ENCODE data around the gene HSPB3.
"Not testable (repeated sequence)": the region's sequence is repeated elsewhere in the genome, so short reads cannot be mapped to it uniquely, and the experiment has no call there.

Gene HSPB3

DNA sequence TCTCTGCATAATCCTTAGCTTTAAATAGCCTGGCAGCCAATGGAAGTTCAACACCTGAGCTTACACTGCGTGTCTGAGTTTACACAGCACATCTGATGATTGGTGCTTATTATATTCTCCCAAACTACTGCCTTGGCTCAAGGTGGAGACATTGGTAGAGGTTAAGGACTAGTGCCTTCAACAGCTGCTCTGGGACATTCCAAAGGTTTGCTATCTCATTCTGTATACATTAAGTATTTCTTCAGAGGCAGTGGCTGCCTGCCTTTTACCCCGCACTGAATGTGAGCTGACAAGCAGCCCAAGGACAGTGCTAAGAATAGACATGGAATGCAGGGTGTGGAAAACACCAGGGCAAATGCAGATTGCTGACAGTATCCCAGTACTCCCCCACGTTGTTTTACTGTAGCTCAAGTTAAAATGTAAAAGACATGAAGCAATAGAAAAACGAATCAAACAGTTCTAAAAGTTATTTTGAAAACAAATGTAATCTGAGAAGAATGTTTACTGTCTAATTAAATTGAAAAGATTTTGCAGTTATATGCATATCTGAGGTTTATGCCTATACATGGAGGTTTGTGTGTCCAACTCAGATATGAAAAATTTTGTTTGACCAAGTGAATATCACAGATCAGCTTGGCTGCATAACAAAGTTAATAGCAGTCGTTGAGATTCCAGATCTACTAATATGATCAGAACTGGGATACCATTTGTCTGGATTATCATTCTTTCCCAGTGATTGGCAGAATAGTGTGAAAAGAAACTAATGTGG lies 1.8 kb downstream of the HSPB3 start:
- peak; percentile 79 for DNase-seq (ENCODE audit: low spot score)

DNA sequence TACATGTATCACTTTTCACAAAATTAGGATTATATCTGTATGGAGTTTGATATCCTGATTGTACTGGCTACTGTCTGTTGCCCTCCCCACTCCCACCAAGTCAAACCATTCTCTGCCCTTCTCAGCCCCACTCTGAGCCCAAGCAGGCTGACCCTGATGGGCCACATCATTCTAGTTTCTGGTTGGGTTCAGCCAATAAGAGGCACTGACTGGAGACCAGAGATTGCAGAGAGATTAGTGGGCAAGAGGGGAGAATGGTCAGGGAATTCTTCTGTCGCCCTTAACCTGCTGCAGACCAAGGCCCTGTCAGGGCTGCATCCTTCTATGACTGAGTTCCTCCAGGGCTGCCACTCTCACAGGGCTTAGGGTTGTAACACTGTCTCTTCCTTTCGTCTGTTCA lies 2.7 kb downstream of the HSPB3 start:
- DNase-seq (ENCODE audit: low spot score): no peak

DNA sequence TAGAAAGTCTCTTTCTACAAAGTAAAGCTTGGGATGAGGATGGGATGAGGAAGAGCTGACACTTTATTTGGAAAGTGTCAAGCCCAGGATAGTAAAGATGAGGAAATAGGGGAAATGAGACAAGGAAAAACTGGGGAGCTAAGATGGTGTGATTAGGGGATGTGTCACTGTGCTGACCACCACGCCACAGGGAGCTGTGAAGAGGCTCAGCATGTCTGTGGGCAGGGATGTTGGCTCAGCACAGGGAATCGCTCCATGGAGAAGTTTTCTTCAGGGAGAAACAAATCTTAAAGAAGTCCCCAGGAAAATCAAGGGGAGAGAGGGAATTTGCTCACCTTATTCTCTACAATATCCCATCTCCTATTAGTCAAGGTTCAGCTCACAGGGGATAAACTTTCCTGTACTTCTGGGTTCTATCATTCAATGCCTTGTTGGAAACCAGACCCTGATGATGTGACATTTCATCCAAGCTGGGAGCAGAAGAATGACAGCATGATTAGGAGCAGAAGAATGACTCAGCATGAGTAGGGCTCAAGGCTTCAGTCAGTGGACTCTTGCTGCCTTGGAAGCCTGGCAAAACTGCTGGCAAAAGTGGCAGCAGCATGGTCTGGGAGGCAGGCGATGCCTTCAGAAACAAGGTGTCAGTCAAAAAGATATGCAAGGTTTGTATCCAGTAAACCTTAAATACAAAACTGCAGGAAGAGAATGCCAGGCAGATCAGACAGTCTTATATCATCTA lies 4.9 kb downstream of the HSPB3 start:
- DNase-seq (ENCODE audit: low spot score): peak; percentile 48

DNA sequence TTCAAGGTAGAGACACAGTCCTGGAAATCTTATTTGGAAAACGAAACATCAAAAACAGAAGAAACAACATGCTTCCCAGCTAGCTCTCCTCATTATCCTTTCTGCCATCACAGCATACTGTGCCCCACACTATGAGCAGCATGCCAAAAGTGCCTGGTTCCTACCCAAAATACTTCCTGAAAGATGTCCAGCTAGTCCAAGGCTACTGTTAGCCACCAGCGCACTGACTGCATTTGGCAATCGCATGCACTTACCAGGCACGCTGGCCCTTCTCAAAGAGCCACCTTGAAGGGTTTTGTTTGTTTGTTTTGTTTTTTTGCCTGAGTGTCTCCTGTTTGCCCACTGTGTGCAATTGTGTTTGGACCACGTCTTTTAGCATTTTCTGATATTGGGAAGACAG lies 6.8 kb downstream of the HSPB3 start:
- no peak for DNase-seq (ENCODE audit: low spot score)

DNA sequence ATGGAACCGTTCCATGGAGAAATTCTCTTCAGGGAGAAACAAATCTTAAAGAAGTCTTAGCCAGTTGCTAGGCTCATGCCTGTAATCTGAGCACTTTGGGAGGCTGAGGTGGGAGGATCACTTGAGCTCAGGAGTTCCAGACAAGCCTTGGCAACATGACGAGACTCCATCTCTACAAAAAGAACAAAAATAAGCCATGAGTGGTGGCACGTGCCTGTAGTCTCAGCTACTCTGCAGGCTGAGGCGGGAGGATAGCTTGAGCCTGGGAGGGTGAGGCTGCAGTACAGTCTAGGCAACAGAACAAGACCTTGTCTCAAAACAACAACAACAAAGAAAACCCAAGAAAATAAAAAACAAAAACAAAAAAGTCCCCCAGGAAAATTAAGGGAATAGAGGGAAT lies 8.2 kb downstream of the HSPB3 start:
- DNase-seq (ENCODE audit: low spot score): no peak

DNA sequence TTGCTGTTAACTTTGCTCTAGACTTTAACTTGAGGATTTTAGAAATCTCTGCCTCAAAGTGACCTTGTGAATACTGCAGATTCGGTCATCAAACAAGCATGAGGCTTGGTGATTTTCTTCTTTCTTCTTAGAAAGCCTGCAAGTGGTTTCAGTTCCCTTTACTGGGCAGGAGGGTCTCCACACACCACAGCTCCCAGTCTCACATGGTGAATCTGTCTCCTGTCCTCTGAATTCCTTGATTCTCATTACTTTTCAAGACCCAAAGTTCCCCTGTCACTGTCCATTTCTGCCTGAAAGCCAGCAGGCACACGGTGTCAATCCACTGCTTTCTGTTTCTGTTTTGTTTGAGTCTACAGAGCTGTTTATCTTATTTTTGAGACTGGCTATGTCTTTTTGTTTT lies 14.1 kb downstream of the HSPB3 start:
- DNase-seq (ENCODE audit: low spot score): no peak

DNA sequence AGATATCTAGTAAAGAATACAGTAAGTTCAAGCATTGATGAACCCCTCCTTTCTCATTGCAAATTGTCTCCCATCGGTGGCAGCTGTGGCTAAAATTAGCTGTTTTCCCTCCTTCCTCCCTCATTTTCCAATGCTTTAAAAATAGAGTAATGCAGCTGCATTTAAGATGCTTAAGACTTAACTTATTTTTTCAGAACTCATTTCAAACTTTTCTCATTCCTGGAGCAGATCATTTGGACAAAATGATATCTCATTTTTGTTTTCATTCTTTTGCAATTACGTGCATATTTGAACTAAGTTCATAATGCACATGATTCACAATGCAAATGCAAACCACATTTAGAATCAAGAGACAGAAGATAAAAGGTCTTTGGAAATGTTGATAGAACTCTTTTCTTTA lies 14.6 kb downstream of the HSPB3 start:
- no peak for DNase-seq (ENCODE audit: low spot score)

DNA sequence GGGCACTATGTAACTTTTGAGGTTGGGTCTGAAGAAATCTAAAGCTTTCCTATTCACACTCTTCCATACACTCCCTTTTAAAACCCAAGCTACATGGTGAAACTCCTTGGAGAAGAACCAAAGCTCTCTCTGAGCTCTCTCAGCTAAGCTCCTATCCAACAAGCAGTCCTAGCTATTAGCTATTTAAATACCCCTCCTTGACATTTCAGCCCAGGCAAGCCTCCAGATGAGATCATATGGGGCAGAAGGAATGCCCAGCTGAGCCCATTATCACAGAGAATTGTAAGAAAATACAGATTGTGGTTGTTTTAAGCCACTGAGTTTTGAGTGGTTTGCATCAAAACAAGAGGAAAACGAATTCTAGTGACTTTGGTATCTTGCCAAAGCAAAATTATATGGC lies 15.2 kb downstream of the HSPB3 start:
- DNase-seq (ENCODE audit: low spot score): peak; percentile 57

DNA sequence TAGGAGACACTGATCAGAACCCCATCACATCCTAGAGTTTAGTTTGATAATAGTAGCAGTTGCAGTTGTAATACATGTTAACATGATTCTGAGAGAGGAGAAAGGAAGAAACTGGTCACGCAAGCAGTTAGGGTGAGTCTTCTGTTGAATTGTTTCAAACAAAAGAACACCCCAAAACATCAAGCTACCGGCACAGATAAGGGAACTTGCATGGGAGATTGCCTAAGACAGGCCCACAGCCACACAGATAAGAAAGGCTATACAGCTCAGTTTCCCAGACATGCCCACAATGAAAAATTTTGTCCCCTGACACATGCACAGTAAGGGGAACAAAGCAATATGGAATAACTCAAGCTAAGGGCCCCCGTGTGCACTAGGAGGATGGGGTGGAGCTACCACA lies 15.9 kb downstream of the HSPB3 start:
- DNase-seq (ENCODE audit: low spot score): no peak

DNA sequence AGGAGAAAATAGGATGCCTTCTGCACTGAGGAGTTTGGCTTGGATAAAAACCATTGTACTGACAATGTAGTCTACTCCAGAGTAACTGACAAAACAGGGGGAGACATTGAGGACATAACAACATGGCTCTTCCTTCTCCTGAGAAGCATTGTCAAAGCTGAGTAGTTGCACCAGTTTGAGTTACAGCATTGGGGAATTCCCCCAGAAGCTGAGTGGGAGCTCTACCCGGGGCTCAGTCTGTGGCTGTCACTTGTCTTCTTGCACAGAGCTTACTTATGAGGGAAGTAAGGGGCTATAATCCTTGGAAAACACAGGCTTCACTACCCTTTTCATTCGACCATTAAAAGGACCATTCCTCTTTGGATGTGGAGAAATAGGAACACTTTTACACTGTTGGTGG lies 21.2 kb downstream of the HSPB3 start:
- no peak for DNase-seq (ENCODE audit: low spot score)

DNA sequence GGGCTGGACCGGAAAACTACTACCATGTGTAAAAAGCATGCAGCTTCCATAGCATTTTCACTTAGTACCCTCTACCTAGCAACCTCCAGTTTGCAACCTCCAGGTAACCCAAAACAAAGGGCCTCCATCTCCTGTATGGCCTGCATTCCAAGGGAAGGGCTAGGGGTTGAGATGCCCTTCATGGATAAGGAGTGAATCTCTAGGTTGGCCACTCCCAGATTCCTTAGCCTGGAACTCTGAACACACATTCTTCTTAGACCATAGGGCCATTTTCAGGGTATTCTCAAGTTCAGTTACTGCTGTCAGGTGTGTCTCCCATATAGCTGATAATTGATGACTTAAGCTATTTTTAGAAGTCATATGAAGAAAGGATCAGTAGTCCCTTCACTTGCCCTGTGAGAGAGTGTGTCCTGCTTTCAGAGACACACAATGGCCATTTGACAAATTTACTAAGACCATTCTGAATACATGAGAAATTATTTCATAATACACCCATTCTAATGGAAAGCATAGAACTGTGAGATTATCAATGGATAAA lies 22.5 kb downstream of the HSPB3 start:
- DNase-seq (ENCODE audit: low spot score): no peak

DNA sequence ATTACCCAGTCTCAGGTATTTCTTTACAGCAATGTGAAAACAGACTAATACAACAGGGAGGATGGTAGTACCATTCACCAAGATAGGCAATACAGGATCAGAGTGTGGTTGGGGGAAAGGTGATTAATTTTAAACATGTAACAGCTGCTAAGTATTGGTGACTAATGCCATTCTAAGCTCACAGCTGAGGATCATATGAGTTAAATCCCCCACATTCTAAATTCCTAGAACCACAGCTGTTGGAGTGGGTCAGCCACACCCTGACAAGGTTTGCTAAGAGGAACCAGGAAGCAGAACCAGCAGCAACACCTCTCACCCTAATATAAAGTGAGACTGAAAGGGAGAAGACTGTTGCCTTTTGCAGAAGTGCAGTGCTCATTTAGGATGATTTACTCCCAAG lies 24.8 kb downstream of the HSPB3 start:
- DNase-seq (ENCODE audit: low spot score): no peak

DNA sequence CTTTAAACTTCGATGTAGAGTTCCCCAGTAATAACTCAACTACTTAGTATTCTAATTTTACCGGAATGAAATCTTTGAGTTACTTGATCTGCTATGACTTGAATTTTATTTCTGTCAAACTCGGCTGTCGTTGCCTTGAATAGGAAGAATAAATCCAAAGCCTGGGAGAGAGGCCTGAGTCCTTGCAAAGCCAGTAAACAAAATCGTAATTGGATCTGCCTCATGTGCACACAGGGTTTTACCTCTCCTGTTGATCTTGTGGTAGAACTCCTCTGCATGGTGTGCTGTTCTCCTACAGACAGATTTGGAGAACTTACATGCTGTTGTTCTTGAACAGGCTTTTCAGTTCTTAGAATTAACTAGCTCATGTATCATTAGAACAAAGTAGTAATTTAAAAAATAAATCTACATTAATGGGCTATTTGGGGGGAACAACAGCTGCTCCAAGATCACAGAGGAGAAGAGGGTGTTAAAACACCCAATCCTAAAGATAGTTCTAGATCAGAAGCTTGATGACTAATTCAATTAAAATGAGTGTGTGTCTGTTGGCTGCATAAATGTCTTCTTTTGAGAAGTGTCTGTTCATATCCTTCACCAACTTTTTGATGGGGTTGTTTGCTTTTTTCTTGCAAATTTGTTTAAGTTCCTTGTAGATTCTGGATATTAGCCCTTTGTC lies 28.9 kb downstream of the HSPB3 start:
- no peak for DNase-seq (ENCODE audit: low spot score)

DNA sequence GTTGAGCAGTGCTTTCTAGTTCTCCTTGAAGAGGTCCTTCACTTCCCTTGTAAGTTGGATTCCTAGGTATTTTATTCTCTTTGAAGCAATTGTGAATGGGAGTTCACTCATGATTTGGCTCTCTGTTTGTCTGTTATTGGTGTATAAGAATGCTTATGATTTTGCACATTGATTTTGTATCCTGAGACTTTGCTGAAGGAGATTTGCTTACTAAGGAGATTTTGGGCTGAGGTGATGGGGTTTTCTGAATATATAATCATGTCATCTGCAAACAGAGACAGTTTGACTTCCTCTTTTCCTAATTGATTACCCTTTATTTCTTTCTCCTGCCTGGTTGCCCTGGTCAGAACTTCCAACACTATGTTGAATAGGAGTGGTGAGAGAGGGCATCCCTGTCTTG lies 30.2 kb downstream of the HSPB3 start:
- not testable (repeated sequence) for DNase-seq (ENCODE audit: low spot score)

DNA sequence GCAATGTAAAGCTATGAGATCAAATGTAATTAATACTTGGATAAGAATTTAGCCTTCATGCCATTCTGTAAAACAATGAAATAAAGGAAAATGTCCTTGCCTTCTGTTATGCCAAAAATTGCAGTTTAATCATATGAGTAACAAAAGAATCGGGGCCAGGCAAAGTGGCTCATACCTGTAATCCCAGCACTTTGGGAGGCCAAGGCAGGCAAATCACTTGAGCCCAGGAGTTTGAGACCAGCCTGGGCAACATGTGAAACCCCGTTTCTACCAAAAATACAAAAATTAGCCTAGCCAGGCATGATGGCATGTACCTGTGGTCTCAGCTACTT lies 34.1 kb downstream of the HSPB3 start:
- not testable (repeated sequence) for DNase-seq (ENCODE audit: low spot score)

DNA sequence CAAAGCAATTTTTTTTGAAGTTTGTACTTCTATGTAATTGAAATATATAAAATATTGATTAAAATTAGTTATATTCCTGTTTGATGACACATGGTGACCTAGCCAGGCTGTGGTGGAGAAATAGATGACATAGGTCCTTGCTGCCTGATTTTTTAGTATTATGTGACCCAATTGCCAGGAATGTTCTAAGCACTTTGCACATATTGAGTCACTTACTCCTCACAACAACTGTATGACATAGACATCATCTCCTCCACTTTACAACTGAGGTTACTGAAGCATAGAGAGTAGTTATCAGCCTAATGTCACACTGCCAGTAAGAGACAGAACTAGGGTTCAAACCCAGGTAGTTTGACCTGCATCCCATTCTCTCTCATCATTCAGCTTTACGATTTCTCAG lies 35.8 kb downstream of the HSPB3 start:
- no peak for DNase-seq (ENCODE audit: low spot score)

DNA sequence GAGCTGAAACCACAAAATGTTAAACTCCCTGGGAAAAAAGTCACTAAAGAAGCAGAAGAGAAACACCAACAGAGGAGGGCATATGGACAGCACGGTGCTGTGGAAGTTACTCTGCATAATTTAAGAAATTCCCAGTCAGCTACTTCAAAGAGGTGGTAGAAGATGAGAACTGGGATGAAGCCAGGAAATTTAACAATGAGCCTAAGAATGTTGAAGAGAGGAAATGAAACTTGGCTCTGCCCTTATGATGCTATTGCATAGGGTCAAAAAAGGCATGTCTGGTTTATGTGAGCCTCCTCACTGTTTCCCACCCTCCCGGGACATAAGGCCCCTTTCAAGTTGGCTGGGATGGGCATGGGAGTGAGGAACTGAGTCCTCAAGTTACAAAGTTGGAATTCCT lies 36.7 kb downstream of the HSPB3 start:
- DNase-seq (ENCODE audit: low spot score): no peak

DNA sequence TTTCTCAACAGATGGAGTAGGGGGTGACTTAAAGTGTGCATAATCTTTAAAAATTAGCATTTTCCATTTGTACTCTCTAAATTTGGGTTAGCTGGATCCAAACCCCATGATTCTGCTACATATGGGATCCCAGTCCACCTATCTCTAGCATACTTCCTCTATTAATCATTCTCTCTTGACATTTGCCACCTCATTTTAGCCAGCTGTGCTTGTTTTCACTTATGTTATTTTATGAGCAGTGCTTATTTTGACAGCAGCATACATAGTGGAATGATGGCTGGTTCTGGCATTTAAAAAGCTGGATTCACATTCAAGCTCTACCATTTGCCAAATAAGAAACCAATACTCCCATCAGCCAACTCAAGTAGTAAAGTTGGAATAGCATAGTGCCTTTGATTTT lies 39.5 kb downstream of the HSPB3 start:
- DNase-seq (ENCODE audit: low spot score): no peak
